Raji (cell line): ENCODE results near the gene ICOSLG.
"Not testable (repeated sequence)": the region's sequence is repeated elsewhere in the genome, so short reads cannot be mapped to it uniquely, and the experiment has no call there.

Source experiments
- POLR2A ChIP-seq: IDR thresholded peaks from 2 replicates; pipeline ENCODE4 v1.6.1; 2011; ENCODE audit warnings: low read depth, low read length, control low read depth; ENCODE audit not compliant: insufficient read depth

Gene ICOSLG

GRCh38 chr21:44240842-44241241, at the start of gene ICOSLG:
TSS of gene ICOSLG (minus strand) at chr21:44240943. CDS start at chr21:44240817, 126 bp downstream.
- TF ChIP-seq POLR2A: not testable (repeated sequence)

- TF ChIP-seq POLR2A: no peak
Measured at GRCh38 chr21:44289381-44290010, 48.8 kb upstream of the ICOSLG start.

- TF ChIP-seq POLR2A: no peak
Measured at GRCh38 chr21:44288251-44289110, 47.7 kb upstream of the ICOSLG start.

- TF ChIP-seq POLR2A: no peak
Measured at GRCh38 chr21:44286716-44287632, 46.2 kb upstream of the ICOSLG start.

- no peak for TF ChIP-seq POLR2A
Measured at GRCh38 chr21:44286086-44286715, 45.5 kb upstream of the ICOSLG start.

GRCh38 chr21:44285138-44285992, 44.6 kb upstream of the ICOSLG start, which contains the start of gene AIRE:
TSS of gene AIRE (plus strand) at chr21:44285876. CDS start at chr21:44286007, 131 bp downstream.
- TF ChIP-seq POLR2A: no peak

GRCh38 chr21:44283948-44284347, 43.2 kb upstream of the ICOSLG start:
- TF ChIP-seq POLR2A: no peak

- no peak for TF ChIP-seq POLR2A
Measured at GRCh38 chr21:44282370-44282769, 41.6 kb upstream of the ICOSLG start.

GRCh38 chr21:44281801-44282200, 41.1 kb upstream of the ICOSLG start:
- no peak for TF ChIP-seq POLR2A

- no peak for TF ChIP-seq POLR2A
Measured at GRCh38 chr21:44279354-44280260, 38.9 kb upstream of the ICOSLG start.

- TF ChIP-seq POLR2A: no peak
Measured at GRCh38 chr21:44275041-44275440, 34.3 kb upstream of the ICOSLG start.

- TF ChIP-seq POLR2A: no peak
Measured at GRCh38 chr21:44273046-44273445, 32.3 kb upstream of the ICOSLG start.
